ENCODE data around the gene RHEX.

RHEX gene

DNA sequence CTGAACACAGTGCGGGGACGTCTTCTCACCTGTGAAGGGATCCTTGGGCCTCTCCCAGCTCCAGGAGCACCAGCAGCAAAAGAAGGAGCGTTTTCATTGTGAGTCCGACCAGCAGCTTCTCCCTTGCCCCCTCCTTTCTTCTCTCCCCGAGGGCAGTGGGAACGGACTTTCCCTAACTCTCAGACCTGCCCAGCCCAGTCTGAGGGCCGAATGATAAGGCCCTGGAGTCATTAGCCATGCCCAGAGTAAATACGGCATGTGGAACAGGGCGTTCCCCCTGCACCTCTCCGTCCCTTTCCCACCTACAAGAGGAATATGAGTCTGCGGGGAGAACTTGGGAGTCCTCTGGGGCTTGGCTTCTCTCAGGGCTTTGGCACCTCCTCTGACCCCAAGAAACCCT is 29.3 kb upstream of the RHEX start, which contains the start of gene CTSE:
Gene CTSE (minus strand): TSS at position 201 of the 400 bp plus-strand sequence. CDS start 104 bp downstream, at position 97.
- H3K27me3 Mint-ChIP-seq (ENCODE audit: low read depth, poor library complexity) = peaks cover 21% of the 10 kb centered on the region
- H3K36me3 Mint-ChIP-seq (ENCODE audit: low read depth) = no peaks in the 10 kb centered on the region
- H3K27ac Mint-ChIP-seq = no peak within 1 kb of the TSS
- H3K4me3 Mint-ChIP-seq = no peak within 1 kb of the TSS
- DNase-seq = no peak
- H3K4me1 Mint-ChIP-seq = peaks cover 14% of the 10 kb centered on the region
- H3K9me3 Mint-ChIP-seq = peaks cover 13% of the 10 kb centered on the region
- TF ChIP-seq, protein P1, sequence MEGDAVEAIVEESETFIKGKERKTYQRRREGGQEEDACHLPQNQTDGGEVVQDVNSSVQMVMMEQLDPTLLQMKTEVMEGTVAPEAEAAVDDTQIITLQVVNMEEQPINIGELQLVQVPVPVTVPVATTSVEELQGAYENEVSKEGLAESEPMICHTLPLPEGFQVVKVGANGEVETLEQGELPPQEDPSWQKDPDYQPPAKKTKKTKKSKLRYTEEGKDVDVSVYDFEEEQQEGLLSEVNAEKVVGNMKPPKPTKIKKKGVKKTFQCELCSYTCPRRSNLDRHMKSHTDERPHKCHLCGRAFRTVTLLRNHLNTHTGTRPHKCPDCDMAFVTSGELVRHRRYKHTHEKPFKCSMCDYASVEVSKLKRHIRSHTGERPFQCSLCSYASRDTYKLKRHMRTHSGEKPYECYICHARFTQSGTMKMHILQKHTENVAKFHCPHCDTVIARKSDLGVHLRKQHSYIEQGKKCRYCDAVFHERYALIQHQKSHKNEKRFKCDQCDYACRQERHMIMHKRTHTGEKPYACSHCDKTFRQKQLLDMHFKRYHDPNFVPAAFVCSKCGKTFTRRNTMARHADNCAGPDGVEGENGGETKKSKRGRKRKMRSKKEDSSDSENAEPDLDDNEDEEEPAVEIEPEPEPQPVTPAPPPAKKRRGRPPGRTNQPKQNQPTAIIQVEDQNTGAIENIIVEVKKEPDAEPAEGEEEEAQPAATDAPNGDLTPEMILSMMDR (IDR thresholded peaks at IDR 0.05) = no peak

DNA sequence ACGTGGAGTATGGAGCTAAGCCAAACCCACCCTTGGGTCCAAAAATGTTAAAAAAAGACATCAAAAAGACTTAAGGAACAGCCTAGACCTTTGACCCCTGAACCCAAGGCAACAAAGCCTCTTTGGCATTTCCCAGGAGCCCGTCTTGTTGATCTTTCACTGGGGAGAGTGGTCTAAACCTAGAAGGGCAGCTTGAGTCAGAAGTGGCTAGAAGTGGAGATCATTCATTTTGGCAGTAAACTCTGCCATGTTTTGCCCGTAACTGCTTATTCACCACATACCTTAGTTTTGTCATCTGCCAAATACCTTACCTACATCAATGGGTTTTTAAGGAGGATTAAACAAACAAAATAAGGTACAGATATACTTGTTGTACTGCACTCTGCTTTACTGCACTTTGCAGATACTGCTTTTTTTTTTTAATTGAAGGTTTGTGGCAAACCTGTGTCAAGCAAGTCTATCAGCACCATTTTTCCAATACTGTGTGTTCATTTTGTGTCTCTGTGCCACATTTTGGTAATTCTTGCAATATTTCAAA is 27.6 kb upstream of the RHEX start:
- no peak overlapping the region for H3K4me3 Mint-ChIP-seq
- H3K9me3 Mint-ChIP-seq = peaks cover 13% of the 10 kb centered on the region
- H3K27ac Mint-ChIP-seq = no peak overlapping the region
- DNase-seq = no peak
- peaks cover 14% of the 10 kb centered on the region for H3K4me1 Mint-ChIP-seq
- TF ChIP-seq, protein P1 (IDR thresholded peaks at IDR 0.05) = no peak
- peaks cover 24% of the 10 kb centered on the region for H3K27me3 Mint-ChIP-seq (ENCODE audit: low read depth, poor library complexity)
- H3K36me3 Mint-ChIP-seq (ENCODE audit: low read depth) = no peaks in the 10 kb centered on the region

DNA sequence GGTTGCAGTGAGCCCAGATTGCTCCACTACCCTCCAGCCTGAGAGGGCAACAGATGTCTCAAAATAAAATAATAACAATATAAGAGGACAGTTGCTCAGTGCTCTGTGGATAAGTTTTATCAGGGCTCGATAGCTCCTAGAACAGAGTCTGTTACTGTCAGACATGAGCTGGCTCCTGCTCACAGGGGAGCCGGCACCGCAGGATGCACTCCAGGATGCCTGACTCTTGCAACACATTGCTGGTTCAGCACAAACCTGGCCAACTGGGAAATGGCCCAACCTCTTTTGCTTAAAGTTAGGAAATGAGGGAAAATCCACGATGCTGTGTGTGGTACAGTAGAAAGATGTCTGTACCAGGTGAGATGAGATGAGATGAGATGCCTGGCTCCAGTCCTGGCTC is 23.5 kb upstream of the RHEX start:
- TF ChIP-seq, protein P1 (IDR thresholded peaks at IDR 0.05) = no peak
- peaks cover 18% of the 10 kb centered on the region for H3K9me3 Mint-ChIP-seq
- H3K36me3 Mint-ChIP-seq (ENCODE audit: low read depth) = no peaks in the 10 kb centered on the region
- H3K27ac Mint-ChIP-seq = no peak overlapping the region
- peaks cover 15% of the 10 kb centered on the region for H3K4me1 Mint-ChIP-seq
- H3K27me3 Mint-ChIP-seq (ENCODE audit: low read depth, poor library complexity) = peaks cover 27% of the 10 kb centered on the region
- no peak overlapping the region for H3K4me3 Mint-ChIP-seq
- no peak for DNase-seq

DNA sequence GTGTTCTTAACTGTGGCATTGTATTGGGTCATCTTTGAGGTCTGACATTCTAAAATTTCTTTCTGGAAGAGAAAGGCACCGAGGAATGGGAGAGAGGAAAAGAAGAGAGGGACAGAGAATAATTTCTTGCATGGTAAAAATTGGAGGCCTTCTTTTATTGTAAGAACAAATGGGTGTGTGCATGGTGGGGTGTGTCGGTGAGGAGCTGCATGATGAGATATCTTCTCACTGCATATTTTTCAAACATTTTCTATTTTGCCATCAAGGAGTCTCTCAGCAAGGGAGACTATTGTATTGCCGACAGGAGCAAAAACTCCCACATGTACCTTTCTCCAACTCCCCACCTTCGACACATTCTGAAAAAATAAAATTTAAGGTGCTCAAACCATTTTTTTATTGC is 22.8 kb upstream of the RHEX start:
- Mint-ChIP-seq H3K27ac (no peak overlapping the region), H3K36me3 (ENCODE audit: low read depth) (no peaks in the 10 kb centered on the region), H3K9me3 (peaks cover 18% of the 10 kb centered on the region), H3K4me3 (no peak overlapping the region), H3K4me1 (peaks cover 12% of the 10 kb centered on the region), H3K27me3 (ENCODE audit: low read depth, poor library complexity) (peaks cover 35% of the 10 kb centered on the region)
- TF ChIP-seq, protein P1 (IDR thresholded peaks at IDR 0.05) = no peak
- DNase-seq = no peak

DNA sequence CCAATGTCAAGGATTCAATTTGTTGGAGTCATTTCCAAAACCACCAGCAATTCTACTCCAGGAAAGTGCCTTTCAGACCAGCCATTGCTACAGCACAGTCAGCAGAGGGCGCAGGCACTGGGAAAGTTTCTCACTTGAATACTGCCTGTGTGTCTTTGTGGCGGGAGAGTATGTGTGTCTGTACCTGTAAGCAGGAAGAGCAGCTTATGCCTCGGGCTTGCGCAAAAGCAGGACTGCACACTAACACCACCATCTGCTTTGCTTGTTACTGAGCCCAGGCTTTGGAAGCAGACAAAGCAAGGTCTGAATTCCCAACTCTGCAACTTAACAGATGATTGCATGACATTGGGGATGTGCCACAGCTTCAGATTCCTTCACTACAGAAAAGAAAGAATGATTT is 22.3 kb upstream of the RHEX start:
- no peak overlapping the region for H3K27ac Mint-ChIP-seq

More for the DNA sequence above, 22.3 kb upstream of the RHEX start:
- TF ChIP-seq, protein P1 (IDR thresholded peaks at IDR 0.05) = peak; percentile 74
- peak; percentile 70 for DNase-seq
- Mint-ChIP-seq H3K4me1 (peaks cover 10% of the 10 kb centered on the region), H3K27me3 (ENCODE audit: low read depth, poor library complexity) (peaks cover 38% of the 10 kb centered on the region), H3K9me3 (peaks cover 17% of the 10 kb centered on the region), H3K36me3 (ENCODE audit: low read depth) (no peaks in the 10 kb centered on the region), H3K4me3 (no peak overlapping the region)
